Vein endothelial cell (primary cell): ENCODE data around the gene ITGA1. TPM values are rescaled to one million over a fixed set of nuclear protein-coding genes. Genes with fewer than 3 reads are reported as not detected.

Source experiments
- small RNA-seq: library from RNA; depleted of rRNA; stranded (forward); fragments of <200 nt; gene quantifications from one replicate; pipeline ENCODE3, GENCODE V24; 2012
- total RNA-seq: library from RNA; depleted of rRNA; stranded (reverse); fragments of >200 nt; gene quantifications from 2 replicates; pipeline ENCODE4 v1.2.3, GENCODE V29; 2012

The ITGA1 gene
- 13.7 and 22.7 TPM in 2 replicates for total RNA-seq

GRCh38 chr5:52787600-52788504, at the start of gene ITGA1, which contains the start of gene PELO:
ITGA1 (plus strand) TSS chr5:52787916; CDS start chr5:52788354, 438 bp downstream.
PELO (plus strand) TSS chr5:52787916; CDS start chr5:52800395, 12,479 bp downstream.

DNA sequence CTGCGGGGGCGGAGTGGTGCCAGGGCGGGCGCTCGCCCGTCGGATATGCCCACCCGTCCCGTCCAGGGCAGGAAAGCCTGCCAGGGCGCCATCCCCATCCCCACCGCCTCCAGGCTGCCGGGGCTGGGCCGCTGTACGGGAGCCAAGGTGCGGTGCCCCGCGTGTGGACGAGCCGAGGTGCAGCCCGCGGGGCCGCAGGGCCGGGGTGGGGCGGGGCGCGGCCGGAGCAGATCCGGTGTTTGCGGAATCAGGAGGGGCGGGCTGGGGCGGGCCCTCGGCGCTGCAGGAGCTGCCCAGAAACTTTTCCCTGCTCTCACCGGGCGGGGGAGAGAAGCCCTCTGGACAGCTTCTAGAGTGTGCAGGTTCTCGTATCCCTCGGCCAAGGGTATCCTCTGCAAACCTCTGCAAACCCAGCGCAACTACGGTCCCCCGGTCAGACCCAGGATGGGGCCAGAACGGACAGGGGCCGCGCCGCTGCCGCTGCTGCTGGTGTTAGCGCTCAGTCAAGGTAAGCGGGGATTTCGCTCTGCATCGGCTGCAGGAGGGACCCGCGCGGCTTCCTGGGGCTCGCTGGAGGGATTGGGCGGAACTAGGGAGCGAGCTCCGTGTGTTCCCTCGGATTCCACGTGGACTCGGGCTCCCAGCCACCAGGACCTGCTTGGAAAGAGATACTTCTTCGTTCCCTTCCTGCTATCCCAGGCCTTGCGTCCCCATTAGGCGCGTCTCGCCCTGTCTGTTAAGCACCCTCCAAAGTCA, 201.5 kb downstream of the ITGA1 start, which contains the start of gene ITGA2:
TSS of gene ITGA2 (plus strand) at position 328 of the 756 bp plus-strand sequence. CDS start at position 445, 117 bp downstream.

Small RNAs within 50 kb of the gene (small RNA-seq; reads per million reads assigned to genes)
- gene B3GNTL1P1 = not detected

Other genes starting within 250 kb of the ITGA1 start
- gene PELO, start within 50 bp of the ITGA1 start, total RNA-seq = 13.9 and 14.7 TPM in 2 replicates
- 115 and 159 TPM in 2 replicates for gene ITGA2, start 201.4 kb downstream of the ITGA1 start, total RNA-seq